ENCODE measurements around the gene MED13.

DNA sequence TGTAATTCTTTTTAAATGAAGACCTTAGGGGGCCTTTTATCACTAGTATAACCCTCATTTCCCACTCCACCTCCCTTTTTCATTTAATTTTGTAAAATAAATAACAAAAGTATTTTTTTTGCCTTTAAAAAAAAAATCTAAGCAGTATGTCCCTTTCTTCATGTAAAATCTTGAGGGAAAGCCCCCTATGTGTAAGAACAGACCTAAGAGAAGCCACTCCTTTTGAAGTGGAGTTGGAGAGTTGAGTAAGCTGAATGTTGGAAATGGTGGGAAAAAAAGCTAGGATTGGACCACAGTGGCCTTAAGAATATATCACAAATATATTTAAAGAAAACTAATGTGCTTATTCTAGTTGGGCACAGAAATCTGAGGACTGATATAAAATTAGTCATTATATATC, 92.8 kb downstream of the MED13 start:
- TF ChIP-seq POLR2A (IDR thresholded peaks at IDR 0.05) (no peak), POLR2AphosphoS5 (IDR thresholded peaks at IDR 0.05) (no peak)
- TF ChIP-seq, protein P1, sequence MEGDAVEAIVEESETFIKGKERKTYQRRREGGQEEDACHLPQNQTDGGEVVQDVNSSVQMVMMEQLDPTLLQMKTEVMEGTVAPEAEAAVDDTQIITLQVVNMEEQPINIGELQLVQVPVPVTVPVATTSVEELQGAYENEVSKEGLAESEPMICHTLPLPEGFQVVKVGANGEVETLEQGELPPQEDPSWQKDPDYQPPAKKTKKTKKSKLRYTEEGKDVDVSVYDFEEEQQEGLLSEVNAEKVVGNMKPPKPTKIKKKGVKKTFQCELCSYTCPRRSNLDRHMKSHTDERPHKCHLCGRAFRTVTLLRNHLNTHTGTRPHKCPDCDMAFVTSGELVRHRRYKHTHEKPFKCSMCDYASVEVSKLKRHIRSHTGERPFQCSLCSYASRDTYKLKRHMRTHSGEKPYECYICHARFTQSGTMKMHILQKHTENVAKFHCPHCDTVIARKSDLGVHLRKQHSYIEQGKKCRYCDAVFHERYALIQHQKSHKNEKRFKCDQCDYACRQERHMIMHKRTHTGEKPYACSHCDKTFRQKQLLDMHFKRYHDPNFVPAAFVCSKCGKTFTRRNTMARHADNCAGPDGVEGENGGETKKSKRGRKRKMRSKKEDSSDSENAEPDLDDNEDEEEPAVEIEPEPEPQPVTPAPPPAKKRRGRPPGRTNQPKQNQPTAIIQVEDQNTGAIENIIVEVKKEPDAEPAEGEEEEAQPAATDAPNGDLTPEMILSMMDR (IDR thresholded peaks at IDR 0.05), result no peak

Data from breast epithelium (tissue), 3 donors.